Measurements from ENCODE around the gene ATXN2L.

GRCh38 chr16:28839899-28840298 lies 17.1 kb downstream of the ATXN2L start:
- TF ChIP-seq POLR2A (IDR thresholded peaks at IDR 0.05; ENCODE audit: borderline replicate concordance, extremely low read depth, insufficient read depth, insufficient read length) (no peak), EZH2 (IDR thresholded peaks at IDR 0.05) (no peak), CTCF (IDR thresholded peaks at IDR 0.05 in 2 of 3, conservative IDR thresholded peaks at IDR 0.05 in 1 of 3; ENCODE audit: borderline replicate concordance in 1 of 3, insufficient read depth in 1 of 3, low read depth in 2 of 3, low read length in 2 of 3) (no peak), YY1 (IDR thresholded peaks at IDR 0.05; ENCODE audit: extremely low read depth, insufficient replicate concordance, low read depth, low read length) (no peak), CEBPB (IDR thresholded peaks at IDR 0.05; ENCODE audit: low read depth) (no peak), POLR2AphosphoS5 (IDR thresholded peaks at IDR 0.05; ENCODE audit: low read depth, low read length) (no peak), EGR1 (IDR thresholded peaks at IDR 0.05; ENCODE audit: low read depth) (no peak), EZH2phosphoT487 (IDR thresholded peaks at IDR 0.05; ENCODE audit: borderline replicate concordance) (no peak), REST (IDR thresholded peaks at IDR 0.05; ENCODE audit: low read depth) (no peak)
- TF ChIP-seq, protein P1, sequence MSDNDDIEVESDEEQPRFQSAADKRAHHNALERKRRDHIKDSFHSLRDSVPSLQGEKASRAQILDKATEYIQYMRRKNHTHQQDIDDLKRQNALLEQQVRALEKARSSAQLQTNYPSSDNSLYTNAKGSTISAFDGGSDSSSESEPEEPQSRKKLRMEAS (IDR thresholded peaks at IDR 0.05), result no peak
